ENCODE data around the gene TSFM.

The TSFM gene

GRCh38 chr12:57844709-57845477 lies 62.3 kb downstream of the TSFM start:
- Histone ChIP-seq H3K4me3 (ENCODE audit: low read length) (peak overlapping the region; percentile 91), H3K27ac (ENCODE audit: low read length) (peak overlapping the region; percentile 71), H3K4me1 (ENCODE audit: control insufficient read depth, low read depth, low read length) (peaks cover 46% of the 10 kb centered on the region), H3K36me3 (ENCODE audit: control insufficient read depth, low read depth, low read length) (no peaks in the 10 kb centered on the region), H3K27me3 (ENCODE audit: control insufficient read depth, insufficient read depth, low read length) (no peaks in the 10 kb centered on the region), H3K9me3 (ENCODE audit: control insufficient read depth, low read depth, low read length) (no peaks in the 10 kb centered on the region), H3K9ac (ENCODE audit: low read length) (peak overlapping the region; percentile 89)

GRCh38 chr12:57845478-57846284 lies 63.1 kb downstream of the TSFM start:
- H3K9ac ChIP-seq (ENCODE audit: low read length): peak overlapping the region; percentile 89
- H3K27ac ChIP-seq (ENCODE audit: low read length): peak overlapping the region; percentile 71
- H3K9me3 ChIP-seq (ENCODE audit: control insufficient read depth, low read depth, low read length): no peaks in the 10 kb centered on the region
- H3K36me3 ChIP-seq (ENCODE audit: control insufficient read depth, low read depth, low read length): no peaks in the 10 kb centered on the region
- no peaks in the 10 kb centered on the region for H3K27me3 ChIP-seq (ENCODE audit: control insufficient read depth, insufficient read depth, low read length)
- H3K4me1 ChIP-seq (ENCODE audit: control insufficient read depth, low read depth, low read length): peaks cover 38% of the 10 kb centered on the region
- H3K4me3 ChIP-seq (ENCODE audit: low read length): peak overlapping the region; percentile 91

- H3K36me3 ChIP-seq (ENCODE audit: control insufficient read depth, low read depth, low read length): no peaks in the 10 kb centered on the region
- H3K9ac ChIP-seq (ENCODE audit: low read length): peak overlapping the region; percentile 89
- H3K27ac ChIP-seq (ENCODE audit: low read length): peak overlapping the region; percentile 9
- no peaks in the 10 kb centered on the region for H3K9me3 ChIP-seq (ENCODE audit: control insufficient read depth, low read depth, low read length)
- H3K4me1 ChIP-seq (ENCODE audit: control insufficient read depth, low read depth, low read length): peaks cover 36% of the 10 kb centered on the region
- peak overlapping the region; percentile 91 for H3K4me3 ChIP-seq (ENCODE audit: low read length)
- peaks cover 4% of the 10 kb centered on the region for H3K27me3 ChIP-seq (ENCODE audit: control insufficient read depth, insufficient read depth, low read length)
Measured at GRCh38 chr12:57846285-57846576, 63.6 kb downstream of the TSFM start.

GRCh38 chr12:57846577-57847319 lies 64.2 kb downstream of the TSFM start, which contains the start of gene CTDSP2:
Gene CTDSP2, minus strand, starts transcription at chr12:57846729. Its CDS starts 294 bp downstream, at chr12:57846435.
- H3K4me1 ChIP-seq (ENCODE audit: control insufficient read depth, low read depth, low read length): peaks cover 36% of the 10 kb centered on the region
- H3K9me3 ChIP-seq (ENCODE audit: control insufficient read depth, low read depth, low read length): no peaks in the 10 kb centered on the region
- peak within 1 kb of the TSS; percentile 91 for H3K4me3 ChIP-seq (ENCODE audit: low read length)
- peak within 1 kb of the TSS; percentile 89 for H3K9ac ChIP-seq (ENCODE audit: low read length)
- H3K27me3 ChIP-seq (ENCODE audit: control insufficient read depth, insufficient read depth, low read length): peaks cover 10% of the 10 kb centered on the region
- H3K27ac ChIP-seq (ENCODE audit: low read length): peak within 1 kb of the TSS; percentile 88
- H3K36me3 ChIP-seq (ENCODE audit: control insufficient read depth, low read depth, low read length): no peaks in the 10 kb centered on the region
